ENCODE measurements around the gene CEBPB.

DNA sequence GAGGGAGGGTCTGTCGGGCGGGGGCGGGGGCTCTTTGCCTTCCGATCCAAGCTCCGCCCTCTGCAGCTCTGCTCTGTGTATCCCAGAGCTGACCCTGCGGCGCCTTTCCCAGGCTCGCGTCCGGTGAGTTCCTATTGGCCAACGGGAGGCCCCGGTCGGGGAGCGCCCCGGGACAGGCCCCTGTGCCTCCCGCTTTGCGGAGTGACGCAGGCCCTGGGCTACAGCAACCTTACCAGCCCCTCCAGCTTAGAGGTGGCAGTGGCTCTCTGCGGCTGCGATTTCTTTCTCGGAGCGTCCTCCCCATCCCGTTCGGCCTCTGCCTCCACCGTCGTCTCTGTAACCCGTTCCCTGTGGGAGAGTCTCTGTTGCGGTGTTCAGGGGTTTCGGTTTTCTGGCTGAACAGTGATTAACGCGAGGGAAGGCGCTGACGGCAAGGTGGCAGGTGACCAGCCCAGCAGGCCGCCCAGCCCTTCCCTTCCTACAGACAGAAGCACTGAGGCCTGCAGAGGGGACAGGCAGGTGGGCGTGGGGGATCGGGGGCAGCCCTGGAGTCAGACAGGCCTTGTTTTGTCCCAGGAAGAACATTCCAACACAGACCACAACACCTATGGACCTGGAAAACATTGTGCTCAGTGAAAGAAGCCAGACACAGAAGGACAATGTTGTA is 18.1 kb upstream of the CEBPB start:
- no peak for TF ChIP-seq GATA2 (IDR thresholded peaks at IDR 0.05; ENCODE audit: low read depth, low read length)
- TF ChIP-seq GATA3 (IDR thresholded peaks at IDR 0.05; ENCODE audit: low read depth, low read length): no peak

Data from SH-SY5Y (cell line).